Fibroblast of the conjunctiva (primary cell): ENCODE data around the gene TDRD3.
"Not testable (repeated sequence)": the region's sequence is repeated elsewhere in the genome, so short reads cannot be mapped to it uniquely, and the experiment has no call there.

ENCODE experiments used
- DNase-seq: peaks from one replicate; pipeline ENCODE4 v3.0.0-alpha.2; 2010; ENCODE audit warnings: low read depth

TDRD3 gene

GRCh38 chr13:60396783-60397703, at the start of gene TDRD3:
Gene TDRD3, plus strand, starts transcription at chr13:60397220. Its CDS starts 145 bp downstream, at chr13:60397365.
- DNase-seq = peak; percentile 78

GRCh38 chr13:60347690-60348089, 49.3 kb upstream of the TDRD3 start:
- no peak for DNase-seq

- DNase-seq = no peak
Measured at GRCh38 chr13:60348097-60348496, 48.9 kb upstream of the TDRD3 start.

- DNase-seq = peak; percentile 92
Measured at GRCh38 chr13:60351326-60351725, 45.7 kb upstream of the TDRD3 start.

GRCh38 chr13:60351855-60352615, 45.0 kb upstream of the TDRD3 start:
- DNase-seq = no peak

GRCh38 chr13:60352644-60353043, 44.4 kb upstream of the TDRD3 start:
- DNase-seq = no peak

- no peak for DNase-seq
Measured at GRCh38 chr13:60355056-60355455, 42.0 kb upstream of the TDRD3 start.

- DNase-seq = no peak
Measured at GRCh38 chr13:60356970-60357369, 40.0 kb upstream of the TDRD3 start.

GRCh38 chr13:60358453-60358852, 38.6 kb upstream of the TDRD3 start:
- DNase-seq = no peak

- DNase-seq = no peak
Measured at GRCh38 chr13:60363288-60363687, 33.7 kb upstream of the TDRD3 start.

- DNase-seq = no peak
Measured at GRCh38 chr13:60369242-60369641, 27.8 kb upstream of the TDRD3 start.

- no peak for DNase-seq
Measured at GRCh38 chr13:60370343-60370742, 26.7 kb upstream of the TDRD3 start.

GRCh38 chr13:60372141-60372540, 24.9 kb upstream of the TDRD3 start:
- no peak for DNase-seq

- DNase-seq = not testable (repeated sequence)
Measured at GRCh38 chr13:60379282-60379681, 17.7 kb upstream of the TDRD3 start.

- no peak for DNase-seq
Measured at GRCh38 chr13:60379837-60380565, 17.0 kb upstream of the TDRD3 start.

GRCh38 chr13:60384911-60385310, 12.1 kb upstream of the TDRD3 start:
- DNase-seq = no peak

GRCh38 chr13:60386250-60386649, 10.8 kb upstream of the TDRD3 start:
- no peak for DNase-seq

- no peak for DNase-seq
Measured at GRCh38 chr13:60392131-60392530, 4.9 kb upstream of the TDRD3 start.

GRCh38 chr13:60395971-60396782, 843 bp upstream of the TDRD3 start:
- DNase-seq = peak; percentile 83

GRCh38 chr13:60397704-60398378, 821 bp downstream of the TDRD3 start:
- peak; percentile 38 for DNase-seq

- DNase-seq = no peak
Measured at GRCh38 chr13:60398379-60398891, 1.4 kb downstream of the TDRD3 start.
